Measurements from ENCODE around the gene CAD. TPM values are rescaled to one million over a fixed set of nuclear protein-coding genes. Genes with fewer than 3 reads are reported as not detected.

Gene CAD
- total RNA-seq, 1 experiment from 2014 or later: 86.4 TPM

GRCh38 chr2:27225526-27225925, 8.4 kb downstream of the CAD start:
- Mint-ChIP-seq H3K27ac (ENCODE audit: unreplicated experiment) (no peak overlapping the region), H3K27me3 (ENCODE audit: insufficient read depth, unreplicated experiment) (no peaks in the 10 kb centered on the region), H3K4me3 (ENCODE audit: unreplicated experiment) (no peak overlapping the region), H3K9me3 (ENCODE audit: unreplicated experiment) (no peaks in the 10 kb centered on the region), H3K36me3 (ENCODE audit: insufficient read depth, unreplicated experiment) (peaks cover 84% of the 10 kb centered on the region), H3K4me1 (ENCODE audit: low read depth, unreplicated experiment) (no peaks in the 10 kb centered on the region)
- intact Hi-C loops (cut with micrococcal nuclease; ENCODE audit: unreplicated experiment): no loop called here
- ChIA-PET POLR2A (no interaction called here), CTCF (no interaction called here)
- H3K4me1 ChIP-seq: no peaks in the 10 kb centered on the region
- peaks cover 4% of the 10 kb centered on the region for H3K36me3 ChIP-seq (ENCODE audit: control insufficient read depth, insufficient read depth, low read length)
- no TSS peak for BruUV-seq (replicated peaks)
- no peak overlapping the region for H3K4me3 ChIP-seq (ENCODE audit: low read depth, low read length)
- TF ChIP-seq, protein P1, sequence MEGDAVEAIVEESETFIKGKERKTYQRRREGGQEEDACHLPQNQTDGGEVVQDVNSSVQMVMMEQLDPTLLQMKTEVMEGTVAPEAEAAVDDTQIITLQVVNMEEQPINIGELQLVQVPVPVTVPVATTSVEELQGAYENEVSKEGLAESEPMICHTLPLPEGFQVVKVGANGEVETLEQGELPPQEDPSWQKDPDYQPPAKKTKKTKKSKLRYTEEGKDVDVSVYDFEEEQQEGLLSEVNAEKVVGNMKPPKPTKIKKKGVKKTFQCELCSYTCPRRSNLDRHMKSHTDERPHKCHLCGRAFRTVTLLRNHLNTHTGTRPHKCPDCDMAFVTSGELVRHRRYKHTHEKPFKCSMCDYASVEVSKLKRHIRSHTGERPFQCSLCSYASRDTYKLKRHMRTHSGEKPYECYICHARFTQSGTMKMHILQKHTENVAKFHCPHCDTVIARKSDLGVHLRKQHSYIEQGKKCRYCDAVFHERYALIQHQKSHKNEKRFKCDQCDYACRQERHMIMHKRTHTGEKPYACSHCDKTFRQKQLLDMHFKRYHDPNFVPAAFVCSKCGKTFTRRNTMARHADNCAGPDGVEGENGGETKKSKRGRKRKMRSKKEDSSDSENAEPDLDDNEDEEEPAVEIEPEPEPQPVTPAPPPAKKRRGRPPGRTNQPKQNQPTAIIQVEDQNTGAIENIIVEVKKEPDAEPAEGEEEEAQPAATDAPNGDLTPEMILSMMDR (IDR thresholded peaks at IDR 0.05; ENCODE audit: insufficient read depth in 1 of 2, low read depth in 1 of 2, low read length in 1 of 2, severe bottlenecking in 1 of 2, unreplicated experiment in 1 of 2): no peak
- H3K9me3 ChIP-seq: no peaks in the 10 kb centered on the region
- no peaks in the 10 kb centered on the region for H3K27me3 ChIP-seq (replicated peaks; ENCODE audit: control insufficient read depth, insufficient read depth, low read length)
- DNase-seq: no peak

DNA sequence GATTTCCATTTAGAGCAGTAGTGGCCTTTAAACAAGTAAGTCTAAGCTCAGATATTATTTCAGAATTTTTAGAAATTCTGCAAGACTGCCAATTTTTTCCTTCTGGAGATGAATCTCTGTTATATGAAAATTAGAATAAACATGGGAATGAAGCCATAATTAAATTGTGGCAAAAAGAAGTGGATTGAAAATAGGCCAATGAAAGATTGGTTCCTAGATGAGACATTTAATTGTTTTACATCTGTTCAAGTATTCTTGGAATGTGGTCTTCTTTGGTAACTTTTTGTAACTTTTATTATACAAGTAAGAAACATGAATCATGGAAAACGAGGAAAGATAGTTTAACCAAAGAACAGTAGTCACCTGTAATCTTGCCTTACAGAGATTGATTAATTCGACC, 10.3 kb downstream of the CAD start:
- Mint-ChIP-seq H3K27me3 (ENCODE audit: insufficient read depth, unreplicated experiment) (no peaks in the 10 kb centered on the region), H3K4me3 (ENCODE audit: unreplicated experiment) (no peak overlapping the region), H3K4me1 (ENCODE audit: low read depth, unreplicated experiment) (no peaks in the 10 kb centered on the region), H3K36me3 (ENCODE audit: insufficient read depth, unreplicated experiment) (peaks cover 90% of the 10 kb centered on the region), H3K27ac (ENCODE audit: unreplicated experiment) (no peak overlapping the region), H3K9me3 (ENCODE audit: unreplicated experiment) (no peaks in the 10 kb centered on the region)
- intact Hi-C loops (cut with micrococcal nuclease; ENCODE audit: unreplicated experiment): no loop called here
- ChIA-PET CTCF (no interaction called here), POLR2A (no interaction called here)
- BruUV-seq (replicated peaks): no TSS peak
- Histone ChIP-seq H3K27me3 (replicated peaks; ENCODE audit: control insufficient read depth, insufficient read depth, low read length) (no peaks in the 10 kb centered on the region), H3K9me3 (no peaks in the 10 kb centered on the region), H3K4me3 (ENCODE audit: low read depth, low read length) (no peak overlapping the region), H3K4me1 (no peaks in the 10 kb centered on the region), H3K36me3 (ENCODE audit: control insufficient read depth, insufficient read depth, low read length) (peaks cover 7% of the 10 kb centered on the region; the same call in 1 of the 2 replicates)
- TF ChIP-seq, protein P1 (IDR thresholded peaks at IDR 0.05; ENCODE audit: insufficient read depth in 1 of 2, low read depth in 1 of 2, low read length in 1 of 2, severe bottlenecking in 1 of 2, unreplicated experiment in 1 of 2): no peak
- no peak for DNase-seq

DNA sequence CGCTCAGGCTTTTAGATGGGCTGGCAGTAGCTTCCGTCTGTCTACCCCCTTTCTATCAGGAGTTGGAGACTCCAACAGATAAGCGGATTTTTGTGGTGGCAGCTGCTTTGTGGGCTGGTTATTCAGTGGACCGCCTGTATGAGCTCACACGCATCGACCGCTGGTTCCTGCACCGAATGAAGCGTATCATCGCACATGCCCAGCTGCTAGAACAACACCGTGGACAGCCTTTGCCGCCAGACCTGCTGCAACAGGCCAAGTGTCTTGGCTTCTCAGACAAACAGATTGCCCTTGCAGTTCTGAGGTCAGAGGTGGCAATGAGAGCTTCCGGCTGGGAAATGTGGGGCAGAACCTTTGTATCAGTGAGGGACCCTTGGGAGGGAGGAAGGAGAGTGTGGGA, 14.8 kb downstream of the CAD start:
- Histone ChIP-seq H3K4me3 (ENCODE audit: low read depth, low read length) (no peak overlapping the region), H3K4me1 (no peaks in the 10 kb centered on the region), H3K27me3 (replicated peaks; ENCODE audit: control insufficient read depth, insufficient read depth, low read length) (no peaks in the 10 kb centered on the region), H3K9me3 (no peaks in the 10 kb centered on the region), H3K36me3 (ENCODE audit: control insufficient read depth, insufficient read depth, low read length) (peaks cover 17% of the 10 kb centered on the region)
- DNase-seq: no peak
- H3K4me1 Mint-ChIP-seq (ENCODE audit: low read depth, unreplicated experiment): no peaks in the 10 kb centered on the region
- CTCF ChIA-PET: interaction anchor here (0.6 kb wide), 1 partner anchor 141 kb away, joined by 3 read pairs; no protein-coding TSS in a partner anchor
- POLR2A ChIA-PET: no interaction called here
- H3K36me3 Mint-ChIP-seq (ENCODE audit: insufficient read depth, unreplicated experiment): peaks cover 91% of the 10 kb centered on the region
- H3K27me3 Mint-ChIP-seq (ENCODE audit: insufficient read depth, unreplicated experiment): no peaks in the 10 kb centered on the region
- no peaks in the 10 kb centered on the region for H3K9me3 Mint-ChIP-seq (ENCODE audit: unreplicated experiment)
- H3K4me3 Mint-ChIP-seq (ENCODE audit: unreplicated experiment): no peak overlapping the region
- TF ChIP-seq, protein P1 (IDR thresholded peaks at IDR 0.05; ENCODE audit: insufficient read depth in 1 of 2, low read depth in 1 of 2, low read length in 1 of 2, severe bottlenecking in 1 of 2, unreplicated experiment in 1 of 2): no peak
- intact Hi-C loops (cut with micrococcal nuclease; ENCODE audit: unreplicated experiment): no loop called here
- no peak overlapping the region for H3K27ac Mint-ChIP-seq (ENCODE audit: unreplicated experiment)
- no TSS peak for BruUV-seq (replicated peaks)
